Neutrophil (primary cell): ENCODE results near the gene TECTB.

Experiments used
- H3K27ac ChIP-seq: fragments of 200-600 bp; sonication (generic); 2 replicates; pipeline ENCODE4 v1.5.1; 2016; ENCODE audit warnings: mild to moderate bottlenecking, moderate library complexity
- H3K27me3 ChIP-seq: fragments of 200-600 bp; sonication (generic); 2 replicates; pipeline ENCODE4 v1.6.0; 2016; ENCODE audit warnings: mild to moderate bottlenecking
- H3K36me3 ChIP-seq: fragments of 200-600 bp; sonication (generic); 2 replicates; pipeline ENCODE4 v1.5.1; 2017
- H3K4me1 ChIP-seq, 2 experiments: fragments of 200-600 bp in 1 of 2; sonication (generic) in 1 of 2; 1 replicate in 1 of 2; 2 replicates in 1 of 2; pipeline versions ENCODE4 v1.5.1 to v1.6.1; 2013 to 2016; ENCODE audit warnings: low read depth in 1 of 2, low read length in 1 of 2, mild to moderate bottlenecking in 1 of 2, moderate library complexity in 1 of 2; ENCODE audit not compliant: control insufficient read depth in 1 of 2, insufficient read depth in 1 of 2
- H3K4me3 ChIP-seq, 2 experiments: fragments of 200-600 bp in 1 of 2; sonication (generic) in 1 of 2; 1 replicate in 1 of 2; 2 replicates in 1 of 2; pipeline ENCODE4 v1.5.1; 2013 to 2016; ENCODE audit warnings: low read depth in 1 of 2, low read length in 1 of 2, mild to moderate bottlenecking in 1 of 2, moderate library complexity in 1 of 2
- H3K9me3 ChIP-seq: fragments of 200-600 bp; sonication (generic); 2 replicates; pipeline ENCODE4 v1.5.1; 2016
- CTCF ChIP-seq: fragments of 200-600 bp; sonication (generic); IDR thresholded peaks from 2 replicates; pipeline ENCODE4 v1.5.1; 2016; ENCODE audit warnings: antibody characterized with exemption

The TECTB gene

GRCh38 chr10:112327678-112328077 lies 44.5 kb downstream of the TECTB start:
- no peaks in the 10 kb centered on the region for H3K4me1 ChIP-seq

GRCh38 chr10:112330162-112330561 lies 47.0 kb downstream of the TECTB start:
- H3K4me1 ChIP-seq, result no peaks in the 10 kb centered on the region
- H3K27ac ChIP-seq, result no peak overlapping the region
- no peak overlapping the region for H3K4me3 ChIP-seq
- H3K9me3 ChIP-seq, result no peaks in the 10 kb centered on the region
- no peaks in the 10 kb centered on the region for H3K27me3 ChIP-seq
- H3K36me3 ChIP-seq, result no peaks in the 10 kb centered on the region
- TF ChIP-seq CTCF, result no peak

More at GRCh38 chr10:112327678-112328077, 44.5 kb downstream of the TECTB start:
- H3K27ac ChIP-seq, result no peak overlapping the region
- no peaks in the 10 kb centered on the region for H3K27me3 ChIP-seq
- no peaks in the 10 kb centered on the region for H3K36me3 ChIP-seq
- no peak for TF ChIP-seq CTCF
- H3K4me3 ChIP-seq, result no peak overlapping the region
- H3K9me3 ChIP-seq, result no peaks in the 10 kb centered on the region

GRCh38 chr10:112330607-112331160 lies 47.5 kb downstream of the TECTB start:
- Histone ChIP-seq H3K36me3 (no peaks in the 10 kb centered on the region), H3K27me3 (no peaks in the 10 kb centered on the region), H3K9me3 (no peaks in the 10 kb centered on the region), H3K4me1 (peaks cover 0 to under 1% of the 10 kb centered on the region in 2 experiments), H3K4me3 (no peak overlapping the region), H3K27ac (no peak overlapping the region)
- TF ChIP-seq CTCF, result no peak

GRCh38 chr10:112332022-112332421 lies 48.8 kb downstream of the TECTB start:
- no peaks in the 10 kb centered on the region for H3K36me3 ChIP-seq
- no peak for TF ChIP-seq CTCF
- no peak overlapping the region for H3K4me3 ChIP-seq
- no peak overlapping the region for H3K27ac ChIP-seq
- no peaks in the 10 kb centered on the region for H3K27me3 ChIP-seq
- H3K4me1 ChIP-seq, result peaks cover 0 to 4% of the 10 kb centered on the region in 2 experiments
- H3K9me3 ChIP-seq, result no peaks in the 10 kb centered on the region

- Histone ChIP-seq H3K4me1 (peaks cover 0 to 4% of the 10 kb centered on the region in 2 experiments), H3K4me3 (no peak overlapping the region), H3K27ac (no peak overlapping the region), H3K36me3 (no peaks in the 10 kb centered on the region), H3K27me3 (no peaks in the 10 kb centered on the region), H3K9me3 (no peaks in the 10 kb centered on the region)
- TF ChIP-seq CTCF, result no peak
Observed at GRCh38 chr10:112332509-112333228, 49.5 kb downstream of the TECTB start.
